Activated CD8-positive, alpha-beta T cell treated with anti-CD3 and anti-CD28 coated beads for 36 hours (primary cell): Measurements from ENCODE around the gene LRRTM2. TPM values are rescaled to one million over a fixed set of nuclear protein-coding genes. Genes with fewer than 3 reads are reported as not detected.
A peak's percentile ranks its signal among the peaks of the same experiment; 100 is the strongest.

Experiments
- ATAC-seq: fragments of 200-7000 bp; cut with Tn5 transposase; one replicate; pipeline ENCODE4 v1.10.0; 2021; ENCODE audit warnings: mild to moderate bottlenecking, moderate library complexity
- CTCF ChIA-PET: fragments of 350-600 bp; sonication (Branson Sonifier 250); formaldehyde crosslinking; loops from one replicate; lab custom pipeline; 2021; ENCODE audit warnings: antibody characterized with exemption; lab: Charles Lee
- POLR2A ChIA-PET: fragments of 350-600 bp; sonication (Branson Sonifier 250); formaldehyde crosslinking; loops from one replicate; lab custom pipeline; 2021; ENCODE audit warnings: antibody characterized with exemption; lab: Charles Lee
- DNase-seq: peaks from one replicate; pipeline ENCODE4 v3.0.0-alpha.2; 2020
- H3K27ac Mint-ChIP-seq: one replicate; pipeline ENCODE4 v1.8.0; 2021; ENCODE audit warnings: mild to moderate bottlenecking, mixed read lengths
- H3K27me3 Mint-ChIP-seq: one replicate; pipeline ENCODE4 v1.8.0; 2021; ENCODE audit warnings: mixed read lengths
- H3K36me3 Mint-ChIP-seq: one replicate; pipeline ENCODE4 v1.8.0; 2021; ENCODE audit warnings: low read depth, mixed read lengths
- H3K4me1 Mint-ChIP-seq: one replicate; pipeline ENCODE4 v1.8.0; 2021; ENCODE audit warnings: low read depth, mixed read lengths
- H3K4me3 Mint-ChIP-seq: one replicate; pipeline ENCODE4 v1.8.0; 2021; ENCODE audit warnings: mild to moderate bottlenecking, moderate library complexity, mixed read lengths
- H3K9me3 Mint-ChIP-seq: one replicate; pipeline ENCODE4 v1.8.0; 2021; ENCODE audit warnings: mixed read lengths
- intact Hi-C: fragments of 100-400 bp; cut with micrococcal nuclease; formaldehyde crosslinking; loops from one replicate; pipeline ENCODE4 v1.10.0; 2022
- total RNA-seq, 2 experiments: library from RNA; stranded (reverse); gene quantifications; one replicate each; pipeline ENCODE4 v1.2.3, GENCODE V29; 2021
- TF ChIP-seq, protein P1 (sequence below): fragments of 200-600 bp; IDR thresholded peaks from one replicate; pipeline ENCODE4 v1.8.0; 2022; ENCODE audit warnings: antibody characterized with exemption, mild to moderate bottlenecking

Gene LRRTM2
- total RNA-seq, 2 experiments from 2014 or later: not detected

DNA sequence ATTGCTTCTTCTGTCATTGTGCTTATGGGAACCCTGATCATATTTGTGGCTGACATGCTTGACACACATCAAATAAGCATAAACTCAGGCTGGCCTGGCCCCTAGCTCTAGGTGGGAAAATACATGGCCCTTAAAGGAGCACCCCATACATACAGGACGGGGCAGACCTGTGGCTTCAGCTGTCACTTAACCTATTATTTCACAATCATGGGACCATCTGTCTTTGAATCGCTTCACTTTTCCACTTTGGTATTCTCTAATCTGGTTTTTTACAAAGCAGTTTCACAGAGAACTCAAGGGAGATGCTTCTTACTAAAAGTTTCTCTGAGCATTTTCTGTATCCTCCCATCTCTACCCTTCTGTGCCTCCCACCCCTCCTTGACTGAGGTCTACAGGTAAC lies 34.6 kb upstream of the LRRTM2 start:
- H3K4me3 Mint-ChIP-seq: no peak overlapping the region
- ChIA-PET CTCF (no interaction called here), POLR2A (no interaction called here)
- TF ChIP-seq, protein P1, sequence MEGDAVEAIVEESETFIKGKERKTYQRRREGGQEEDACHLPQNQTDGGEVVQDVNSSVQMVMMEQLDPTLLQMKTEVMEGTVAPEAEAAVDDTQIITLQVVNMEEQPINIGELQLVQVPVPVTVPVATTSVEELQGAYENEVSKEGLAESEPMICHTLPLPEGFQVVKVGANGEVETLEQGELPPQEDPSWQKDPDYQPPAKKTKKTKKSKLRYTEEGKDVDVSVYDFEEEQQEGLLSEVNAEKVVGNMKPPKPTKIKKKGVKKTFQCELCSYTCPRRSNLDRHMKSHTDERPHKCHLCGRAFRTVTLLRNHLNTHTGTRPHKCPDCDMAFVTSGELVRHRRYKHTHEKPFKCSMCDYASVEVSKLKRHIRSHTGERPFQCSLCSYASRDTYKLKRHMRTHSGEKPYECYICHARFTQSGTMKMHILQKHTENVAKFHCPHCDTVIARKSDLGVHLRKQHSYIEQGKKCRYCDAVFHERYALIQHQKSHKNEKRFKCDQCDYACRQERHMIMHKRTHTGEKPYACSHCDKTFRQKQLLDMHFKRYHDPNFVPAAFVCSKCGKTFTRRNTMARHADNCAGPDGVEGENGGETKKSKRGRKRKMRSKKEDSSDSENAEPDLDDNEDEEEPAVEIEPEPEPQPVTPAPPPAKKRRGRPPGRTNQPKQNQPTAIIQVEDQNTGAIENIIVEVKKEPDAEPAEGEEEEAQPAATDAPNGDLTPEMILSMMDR: no peak
- ATAC-seq (no peak), DNase-seq (no peak)
- H3K36me3 Mint-ChIP-seq: no peaks in the 10 kb centered on the region
- no peaks in the 10 kb centered on the region for H3K4me1 Mint-ChIP-seq
- H3K9me3 Mint-ChIP-seq: no peaks in the 10 kb centered on the region
- no peak overlapping the region for H3K27ac Mint-ChIP-seq
- peaks cover 3% of the 10 kb centered on the region for H3K27me3 Mint-ChIP-seq
- intact Hi-C loops: no loop called here

DNA sequence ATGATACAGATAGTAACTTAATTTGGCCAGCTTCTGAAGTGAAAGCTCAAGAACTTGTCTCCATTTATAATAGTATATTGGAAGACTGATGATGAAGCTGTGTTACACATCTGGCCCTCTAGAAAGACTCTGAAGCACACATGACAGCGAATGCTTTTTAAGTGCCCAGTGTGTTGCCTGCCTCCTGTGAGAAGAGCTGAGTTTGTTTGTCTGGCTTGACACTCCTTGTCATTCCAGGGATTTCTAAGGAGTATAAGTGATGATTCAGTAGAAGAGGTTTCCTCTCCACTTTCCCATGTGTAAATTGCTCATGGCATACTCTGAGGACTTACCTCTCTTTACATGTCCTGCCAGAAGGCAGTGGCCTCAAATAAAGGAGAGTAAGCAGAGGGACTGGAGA lies 30.4 kb upstream of the LRRTM2 start:
- no peak overlapping the region for H3K27ac Mint-ChIP-seq
- intact Hi-C loops: no loop called here
- H3K4me1 Mint-ChIP-seq: peaks cover 6% of the 10 kb centered on the region
- H3K4me3 Mint-ChIP-seq: no peak overlapping the region
- TF ChIP-seq, protein P1: no peak
- H3K9me3 Mint-ChIP-seq: no peaks in the 10 kb centered on the region
- H3K36me3 Mint-ChIP-seq: peaks cover 3% of the 10 kb centered on the region
- DNase-seq (no peak), ATAC-seq (no peak)
- ChIA-PET CTCF (no interaction called here), POLR2A (no interaction called here)
- no peaks in the 10 kb centered on the region for H3K27me3 Mint-ChIP-seq

DNA sequence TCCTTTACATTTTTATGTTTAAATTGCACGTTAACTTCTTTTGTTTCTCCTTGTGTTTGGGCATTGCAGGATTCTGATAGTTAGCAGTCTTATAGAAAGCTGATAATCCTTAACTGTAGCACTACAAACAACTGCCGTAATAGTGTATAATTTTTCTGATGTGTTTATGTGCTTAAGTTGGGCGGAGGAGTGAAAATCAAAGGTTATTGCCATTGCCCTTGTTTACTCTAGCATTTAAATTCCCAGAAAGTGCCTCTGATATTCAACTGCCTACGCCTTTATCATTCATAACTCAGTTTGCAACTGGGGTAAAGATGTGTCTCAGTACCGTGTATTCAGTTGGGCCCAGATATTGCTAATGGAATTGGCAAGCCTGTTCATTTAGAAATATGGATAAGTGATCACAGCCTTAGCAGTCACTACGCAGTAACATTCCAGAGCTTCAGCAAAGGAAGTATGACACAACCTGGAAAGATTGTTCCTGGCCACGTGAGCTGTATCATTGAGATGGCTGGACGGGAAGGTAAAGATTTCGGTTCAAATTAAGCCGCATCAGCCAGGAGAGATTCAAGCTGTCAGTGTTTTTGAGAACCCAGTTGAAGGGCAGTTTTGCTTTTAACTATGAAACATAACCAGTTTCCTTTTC lies 28.1 kb upstream of the LRRTM2 start:
- intact Hi-C loops: no loop called here
- CTCF ChIA-PET: no interaction called here
- Mint-ChIP-seq H3K27me3 (peaks cover 5% of the 10 kb centered on the region), H3K27ac (no peak overlapping the region), H3K4me3 (no peak overlapping the region), H3K4me1 (peaks cover 19% of the 10 kb centered on the region), H3K36me3 (peaks cover 5% of the 10 kb centered on the region), H3K9me3 (no peaks in the 10 kb centered on the region)
- TF ChIP-seq, protein P1: no peak
- POLR2A ChIA-PET: no interaction called here
- ATAC-seq (no peak), DNase-seq (no peak)

DNA sequence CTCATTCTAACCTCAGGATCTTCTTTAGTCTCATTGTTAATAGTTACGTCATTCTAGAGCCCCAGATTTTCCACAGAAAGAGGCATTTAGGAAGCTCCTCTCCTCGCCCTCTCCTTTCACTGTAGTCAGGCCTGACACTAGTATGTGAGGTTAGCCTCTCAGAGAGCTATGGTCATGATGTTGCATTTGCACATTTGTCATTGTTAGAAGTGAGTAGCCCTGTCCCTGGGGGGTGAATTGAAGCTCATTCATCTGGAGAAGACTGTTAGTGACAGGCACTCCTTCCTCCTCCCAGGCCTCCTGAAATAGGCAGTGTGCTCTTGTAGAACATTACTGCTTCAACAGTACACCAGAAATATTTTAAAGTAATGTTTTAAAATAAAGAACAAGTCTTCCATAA lies 26.6 kb upstream of the LRRTM2 start:
- Mint-ChIP-seq H3K9me3 (no peaks in the 10 kb centered on the region), H3K4me1 (peaks cover 22% of the 10 kb centered on the region), H3K27ac (no peak overlapping the region), H3K4me3 (no peak overlapping the region), H3K27me3 (peaks cover 6% of the 10 kb centered on the region), H3K36me3 (peaks cover 5% of the 10 kb centered on the region)
- intact Hi-C loops: no loop called here
- ATAC-seq: no peak
- TF ChIP-seq, protein P1: no peak
- ChIA-PET CTCF (no interaction called here), POLR2A (no interaction called here)
- no peak for DNase-seq

DNA sequence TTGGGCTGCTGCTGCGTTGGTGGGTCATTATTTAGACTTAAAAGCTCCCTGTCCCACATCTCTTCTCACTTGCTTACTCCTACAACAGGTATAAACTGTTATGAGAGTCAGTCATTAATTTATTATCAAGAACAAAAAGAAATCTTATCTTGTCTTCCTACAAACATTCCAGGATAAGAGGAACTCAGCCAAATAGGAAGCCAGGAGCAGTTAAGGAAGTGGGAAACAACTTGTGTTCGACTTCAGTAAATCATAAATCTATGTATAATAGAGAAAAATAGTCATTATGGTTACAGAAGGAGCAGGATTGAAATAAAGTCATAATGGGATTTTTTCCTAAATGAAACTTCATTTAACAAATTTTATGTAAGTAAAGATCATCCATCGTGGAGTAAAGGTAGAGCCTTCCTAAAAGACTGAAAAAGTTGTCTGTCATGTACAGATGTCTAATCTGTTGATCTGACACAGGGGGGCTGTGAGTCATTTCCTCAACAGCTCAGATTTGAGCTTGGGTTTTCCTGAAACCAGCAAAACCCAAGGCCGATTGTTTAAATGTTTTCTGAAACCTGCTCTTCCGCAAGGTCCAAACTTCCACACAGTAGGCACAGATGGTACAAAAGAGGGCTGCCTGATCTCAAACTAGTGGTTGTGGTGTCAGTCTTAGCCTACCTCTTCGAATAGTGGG lies 25.3 kb upstream of the LRRTM2 start:
- H3K27me3 Mint-ChIP-seq: peaks cover 8% of the 10 kb centered on the region
- ChIA-PET CTCF (no interaction called here), POLR2A (no interaction called here)
- no peak overlapping the region for H3K4me3 Mint-ChIP-seq
- no peak overlapping the region for H3K27ac Mint-ChIP-seq
- H3K36me3 Mint-ChIP-seq: peaks cover 5% of the 10 kb centered on the region
- peaks cover 27% of the 10 kb centered on the region for H3K4me1 Mint-ChIP-seq
- TF ChIP-seq, protein P1: no peak
- peak; percentile 42 for DNase-seq
- H3K9me3 Mint-ChIP-seq: no peaks in the 10 kb centered on the region
- intact Hi-C loops: no loop called here
- ATAC-seq: peak; percentile 47
